ENCODE results near the gene MID2. TPM values are rescaled to one million over a fixed set of nuclear protein-coding genes. Genes with fewer than 3 reads are reported as not detected.

Gene MID2
- total RNA-seq, 2 donors from 2014 or later, result 4.8 to 10.8 TPM

DNA sequence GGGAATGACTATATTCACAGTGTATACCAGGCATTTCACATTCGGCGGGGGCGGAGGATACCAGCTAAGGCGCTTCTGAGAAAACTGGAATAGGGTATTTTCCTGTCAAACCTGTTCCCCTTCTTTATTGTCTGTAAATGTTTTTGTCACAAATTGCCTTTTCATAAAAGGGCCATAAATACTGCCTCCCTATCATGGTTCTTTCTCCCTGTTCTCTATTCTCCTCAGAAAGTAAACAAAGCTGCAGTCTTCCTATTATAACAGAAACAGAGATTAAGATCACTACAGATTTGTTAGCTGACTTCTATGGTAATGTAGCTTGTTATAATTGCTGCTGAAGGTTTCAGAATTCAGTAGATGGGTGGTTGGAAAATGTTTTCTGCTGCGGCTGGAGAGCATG is 32.2 kb downstream of the MID2 start:
- TF ChIP-seq, protein P1, sequence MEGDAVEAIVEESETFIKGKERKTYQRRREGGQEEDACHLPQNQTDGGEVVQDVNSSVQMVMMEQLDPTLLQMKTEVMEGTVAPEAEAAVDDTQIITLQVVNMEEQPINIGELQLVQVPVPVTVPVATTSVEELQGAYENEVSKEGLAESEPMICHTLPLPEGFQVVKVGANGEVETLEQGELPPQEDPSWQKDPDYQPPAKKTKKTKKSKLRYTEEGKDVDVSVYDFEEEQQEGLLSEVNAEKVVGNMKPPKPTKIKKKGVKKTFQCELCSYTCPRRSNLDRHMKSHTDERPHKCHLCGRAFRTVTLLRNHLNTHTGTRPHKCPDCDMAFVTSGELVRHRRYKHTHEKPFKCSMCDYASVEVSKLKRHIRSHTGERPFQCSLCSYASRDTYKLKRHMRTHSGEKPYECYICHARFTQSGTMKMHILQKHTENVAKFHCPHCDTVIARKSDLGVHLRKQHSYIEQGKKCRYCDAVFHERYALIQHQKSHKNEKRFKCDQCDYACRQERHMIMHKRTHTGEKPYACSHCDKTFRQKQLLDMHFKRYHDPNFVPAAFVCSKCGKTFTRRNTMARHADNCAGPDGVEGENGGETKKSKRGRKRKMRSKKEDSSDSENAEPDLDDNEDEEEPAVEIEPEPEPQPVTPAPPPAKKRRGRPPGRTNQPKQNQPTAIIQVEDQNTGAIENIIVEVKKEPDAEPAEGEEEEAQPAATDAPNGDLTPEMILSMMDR (IDR thresholded peaks at IDR 0.05), result no peak
- Histone ChIP-seq H3K27ac (no peak overlapping the region), H3K27me3 (peaks cover 0 to 4% of the 10 kb centered on the region in 2 donors), H3K36me3 (no peaks in the 10 kb centered on the region), H3K9me3 (no peaks in the 10 kb centered on the region), H3K4me3 (no peak overlapping the region), H3K4me1 (no peaks in the 10 kb centered on the region)
- no peak for DNase-seq (ENCODE audit: low spot score)

DNA sequence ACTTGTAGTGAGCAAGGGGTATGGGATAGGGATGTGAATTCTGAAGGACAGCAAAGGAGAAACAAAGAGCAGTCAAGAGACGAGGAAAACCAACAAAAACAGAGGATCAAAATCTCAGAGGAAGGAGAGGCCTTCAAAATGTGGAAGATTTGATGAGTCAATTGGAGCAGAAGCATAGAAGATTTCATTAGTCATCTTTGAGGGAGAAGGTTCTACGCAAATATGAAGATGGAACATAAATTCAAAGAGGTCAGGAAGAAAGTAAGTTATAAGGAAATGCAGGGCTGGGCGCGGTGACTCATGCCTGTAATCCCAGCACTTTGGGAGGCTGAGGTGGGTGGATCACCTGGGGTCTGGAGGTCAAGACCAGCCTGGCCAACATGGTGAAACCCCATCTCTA is 35.4 kb downstream of the MID2 start:
- no peak for DNase-seq (ENCODE audit: low spot score)
- no peaks in the 10 kb centered on the region for H3K36me3 ChIP-seq
- no peaks in the 10 kb centered on the region for H3K27me3 ChIP-seq
- no peak overlapping the region for H3K27ac ChIP-seq
- H3K4me1 ChIP-seq, result no peaks in the 10 kb centered on the region
- TF ChIP-seq, protein P1 (IDR thresholded peaks at IDR 0.05), result no peak
- H3K9me3 ChIP-seq, result no peaks in the 10 kb centered on the region
- H3K4me3 ChIP-seq, result no peak overlapping the region

DNA sequence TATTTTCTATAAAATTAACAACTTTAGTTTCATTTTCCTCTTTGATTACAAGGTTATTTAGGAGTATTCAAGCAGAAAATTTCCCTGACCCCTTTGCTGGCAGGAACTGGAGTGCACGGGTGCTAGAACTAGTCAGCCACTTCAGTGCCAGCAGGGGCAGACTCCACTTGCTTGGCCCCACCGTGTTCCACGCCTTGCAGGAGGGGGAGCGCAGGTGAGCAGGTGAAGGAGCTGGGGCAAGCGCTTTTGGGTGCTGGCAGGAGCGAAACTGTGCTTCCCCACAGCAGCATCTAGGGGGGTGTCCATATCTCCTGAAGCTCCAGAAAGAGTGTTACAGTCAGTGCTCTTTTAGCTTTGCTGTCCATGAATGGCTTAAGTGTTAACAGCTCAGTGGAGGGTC is 45.5 kb downstream of the MID2 start:
- DNase-seq (ENCODE audit: low spot score), result no peak
- Histone ChIP-seq H3K36me3 (no peaks in the 10 kb centered on the region), H3K9me3 (no peaks in the 10 kb centered on the region), H3K27ac (no peak overlapping the region), H3K4me1 (no peaks in the 10 kb centered on the region), H3K27me3 (no peaks in the 10 kb centered on the region), H3K4me3 (no peak overlapping the region)
- TF ChIP-seq, protein P1 (IDR thresholded peaks at IDR 0.05), result no peak

DNA sequence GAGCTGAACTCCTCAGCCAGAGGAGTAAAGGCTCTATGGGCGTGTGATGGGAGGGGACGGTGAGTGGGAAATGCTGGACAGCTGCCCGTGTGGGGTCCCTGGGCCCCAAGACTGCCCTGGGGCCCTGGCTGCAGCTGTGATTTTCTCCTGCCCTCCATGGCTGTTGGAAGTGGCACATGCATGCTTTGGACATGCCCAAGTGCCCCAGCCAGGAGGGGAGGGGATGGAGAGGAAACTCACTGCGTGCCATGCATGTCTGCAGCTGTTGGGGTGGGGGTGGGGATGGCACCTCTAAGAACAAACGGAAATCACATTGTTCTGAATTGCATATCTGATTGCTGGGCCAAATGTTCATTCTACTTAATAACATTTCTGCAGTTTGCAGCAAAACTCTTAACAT is 52.4 kb downstream of the MID2 start:
- no peak overlapping the region for H3K27ac ChIP-seq
- no peak overlapping the region for H3K4me3 ChIP-seq
- TF ChIP-seq, protein P1 (IDR thresholded peaks at IDR 0.05), result no peak
- no peak for DNase-seq (ENCODE audit: low spot score)
- no peaks in the 10 kb centered on the region for H3K27me3 ChIP-seq
- no peaks in the 10 kb centered on the region for H3K4me1 ChIP-seq
- no peaks in the 10 kb centered on the region for H3K9me3 ChIP-seq
- no peaks in the 10 kb centered on the region for H3K36me3 ChIP-seq

DNA sequence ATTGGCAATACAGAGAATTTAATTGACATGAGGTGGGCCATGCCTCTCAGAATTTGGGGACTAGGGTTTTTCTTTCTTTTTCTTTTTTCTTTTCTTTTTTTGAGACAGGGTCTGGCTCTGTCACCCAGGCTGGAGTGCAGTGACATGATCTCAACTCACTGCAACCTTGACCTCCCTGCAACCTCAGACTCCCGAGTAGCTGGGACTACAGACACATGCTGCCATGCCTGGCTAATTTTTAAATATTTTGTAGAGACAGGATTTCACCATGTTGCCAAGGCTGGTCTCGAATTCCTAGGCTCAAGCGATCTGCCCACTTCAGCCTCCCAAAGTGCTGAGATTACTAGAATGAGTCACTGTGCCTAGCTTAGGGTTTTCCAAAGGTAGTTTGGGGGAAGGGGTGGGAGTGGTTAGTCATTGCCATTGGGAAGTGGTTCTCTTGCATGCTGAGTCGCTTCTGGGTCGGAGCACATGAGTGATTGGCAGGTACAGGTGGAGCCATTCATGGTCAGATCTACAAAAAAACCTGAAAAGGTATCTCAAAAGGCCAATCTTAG is 54.5 kb downstream of the MID2 start:
- Histone ChIP-seq H3K4me3 (no peak overlapping the region), H3K36me3 (no peaks in the 10 kb centered on the region), H3K27me3 (no peaks in the 10 kb centered on the region), H3K9me3 (no peaks in the 10 kb centered on the region), H3K27ac (no peak overlapping the region), H3K4me1 (no peaks in the 10 kb centered on the region)
- DNase-seq (ENCODE audit: low spot score), result no peak
- TF ChIP-seq, protein P1 (IDR thresholded peaks at IDR 0.05), result no peak

DNA sequence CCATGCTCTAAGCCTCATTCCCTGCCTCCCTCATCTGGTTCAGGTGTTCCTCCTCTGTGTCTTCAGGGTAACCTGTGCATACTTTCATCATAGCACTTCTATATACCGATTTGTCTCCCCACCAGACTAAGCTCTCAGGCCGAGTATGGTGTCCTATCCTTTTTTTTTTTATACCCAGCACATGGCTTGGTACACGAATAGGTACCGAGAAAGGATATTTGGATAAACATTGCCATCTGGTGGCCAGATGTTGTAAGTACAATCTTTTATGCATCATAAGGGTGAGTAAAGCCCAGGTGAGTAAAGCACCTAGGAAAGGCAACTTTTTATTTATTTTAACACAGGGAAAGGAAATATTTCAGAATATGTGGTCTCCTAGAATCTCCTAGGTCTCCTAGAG is 68.4 kb downstream of the MID2 start:
- DNase-seq (ENCODE audit: low spot score), result no peak
- H3K27ac ChIP-seq, result no peak overlapping the region
- H3K4me3 ChIP-seq, result no peak overlapping the region
- peaks cover 0 to 5% of the 10 kb centered on the region in 2 donors for H3K27me3 ChIP-seq
- TF ChIP-seq, protein P1 (IDR thresholded peaks at IDR 0.05), result peak; percentile 50 to 75
- H3K36me3 ChIP-seq, result no peaks in the 10 kb centered on the region
- no peaks in the 10 kb centered on the region for H3K4me1 ChIP-seq
- H3K9me3 ChIP-seq, result peaks cover 0 to 6% of the 10 kb centered on the region in 2 donors
